GM19452 (cell line): Measurements from ENCODE around the gene PIP5K1C.

Source experiments
- ATAC-seq: cut with Tn5 transposase; IDR thresholded peaks from one replicate; pipeline ENCODE4 v1.9.1; 2021; ENCODE audit not compliant: unreplicated experiment

The PIP5K1C gene

GRCh38 chr19:3700242-3701032, at the start of gene PIP5K1C:
PIP5K1C (minus strand) TSS chr19:3700468; CDS start chr19:3700390, 78 bp downstream.
- ATAC-seq, result peak; percentile 80

GRCh38 chr19:3748965-3749364, 48.7 kb upstream of the PIP5K1C start:
- no peak for ATAC-seq

GRCh38 chr19:3746371-3747056, 46.2 kb upstream of the PIP5K1C start:
- ATAC-seq, result no peak

- no peak for ATAC-seq
These were observed 45.2 kb upstream of the PIP5K1C start for GRCh38 chr19:3745363-3746045.

GRCh38 chr19:3743486-3743885, 43.2 kb upstream of the PIP5K1C start:
- no peak for ATAC-seq

- no peak for ATAC-seq
These were observed 40.2 kb upstream of the PIP5K1C start for GRCh38 chr19:3740431-3740830.

- no peak for ATAC-seq
These were observed 38.4 kb upstream of the PIP5K1C start for GRCh38 chr19:3738477-3739220.

GRCh38 chr19:3737487-3738205, 37.4 kb upstream of the PIP5K1C start:
- no peak for ATAC-seq

- no peak for ATAC-seq
These were observed 35.9 kb upstream of the PIP5K1C start for GRCh38 chr19:3736106-3736724.

GRCh38 chr19:3734310-3734600, 34.0 kb upstream of the PIP5K1C start:
- no peak for ATAC-seq

GRCh38 chr19:3733549-3734309, 33.5 kb upstream of the PIP5K1C start:
- ATAC-seq, result no peak

GRCh38 chr19:3732108-3732507, 31.8 kb upstream of the PIP5K1C start:
- ATAC-seq, result no peak

- ATAC-seq, result no peak
These were observed 30.2 kb upstream of the PIP5K1C start for GRCh38 chr19:3730457-3730958.

GRCh38 chr19:3725640-3726310, 25.5 kb upstream of the PIP5K1C start:
- ATAC-seq, result no peak

GRCh38 chr19:3725121-3725520, 24.9 kb upstream of the PIP5K1C start:
- no peak for ATAC-seq

GRCh38 chr19:3723883-3724282, 23.6 kb upstream of the PIP5K1C start:
- no peak for ATAC-seq

GRCh38 chr19:3723110-3723488, 22.8 kb upstream of the PIP5K1C start:
- no peak for ATAC-seq

- ATAC-seq, result no peak
These were observed 22.3 kb upstream of the PIP5K1C start for GRCh38 chr19:3722443-3723109.
